ENCODE results near the gene NIPA2. TPM values are rescaled to one million over a fixed set of nuclear protein-coding genes. Genes with fewer than 3 reads are reported as not detected.

NIPA2 gene
- total and polyA plus RNA-seq, 2 of the 13 experiments (the other 11 are each of a cell fraction or from before 2014, with no cell fraction given), result 29.0 to 56.2 TPM

GRCh38 chr15:22872936-22873701 lies 34.7 kb downstream of the NIPA2 start:
- intact Hi-C loops (cut with micrococcal nuclease; ENCODE audit: unreplicated experiment), result no loop called here
- CTCF ChIA-PET (ENCODE audit: low intra/inter-chr PET ratio, low total read pairs), result no interaction called here
- H3K27ac ChIP-seq (ENCODE audit: extremely low read length, insufficient read depth, low read length), result no peak overlapping the region
- H3K79me2 ChIP-seq (ENCODE audit: insufficient read depth, low read length), result no peaks in the 10 kb centered on the region
- in situ Hi-C loops (cut with HindIII; ENCODE audit: extremely low pct_ligation_motif_present, low pct_unique_long_range_greater_than_20kb), result no loop called here
- no peaks in the 10 kb centered on the region for H3K27me3 ChIP-seq (ENCODE audit: control insufficient read depth in 1 of 2, insufficient read depth in 2 of 2, low read length in 2 of 2)
- no TSS peak for BruUV-seq (replicated peaks)
- TF ChIP-seq ARID2 (CRISPR knock-in tag; IDR thresholded peaks at IDR 0.05; ENCODE audit: borderline replicate concordance) (no peak), PHF21A (CRISPR knock-in tag; IDR thresholded peaks at IDR 0.05) (no peak), LCORL (IDR thresholded peaks at IDR 0.05) (no peak), LCORL (CRISPR knock-in tag; IDR thresholded peaks at IDR 0.05) (no peak), MAFF (IDR thresholded peaks at IDR 0.05; ENCODE audit: low read depth, low read length) (peak; percentile 12; the same call in 1 of the 2 replicates), ZNF607 (CRISPR knock-in tag; IDR thresholded peaks at IDR 0.05; ENCODE audit: borderline replicate concordance) (no peak), MEF2D (CRISPR knock-in tag; IDR thresholded peaks at IDR 0.05) (no peak), MAFK (conservative IDR thresholded peaks at IDR 0.05 in 1 of 2, IDR thresholded peaks at IDR 0.05 in 1 of 2; ENCODE audit: low read length in 2 of 2) (peak in 1 of 2 experiments; percentile 63; a peak in 3 of 4 replicates), HHEX (CRISPR knock-in tag; IDR thresholded peaks at IDR 0.05) (no peak)
- TF ChIP-seq, protein P1, sequence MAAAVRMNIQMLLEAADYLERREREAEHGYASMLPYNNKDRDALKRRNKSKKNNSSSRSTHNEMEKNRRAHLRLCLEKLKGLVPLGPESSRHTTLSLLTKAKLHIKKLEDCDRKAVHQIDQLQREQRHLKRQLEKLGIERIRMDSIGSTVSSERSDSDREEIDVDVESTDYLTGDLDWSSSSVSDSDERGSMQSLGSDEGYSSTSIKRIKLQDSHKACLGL (CRISPR knock-in tag; IDR thresholded peaks at IDR 0.05), result no peak
- TF ChIP-seq, protein P2, sequence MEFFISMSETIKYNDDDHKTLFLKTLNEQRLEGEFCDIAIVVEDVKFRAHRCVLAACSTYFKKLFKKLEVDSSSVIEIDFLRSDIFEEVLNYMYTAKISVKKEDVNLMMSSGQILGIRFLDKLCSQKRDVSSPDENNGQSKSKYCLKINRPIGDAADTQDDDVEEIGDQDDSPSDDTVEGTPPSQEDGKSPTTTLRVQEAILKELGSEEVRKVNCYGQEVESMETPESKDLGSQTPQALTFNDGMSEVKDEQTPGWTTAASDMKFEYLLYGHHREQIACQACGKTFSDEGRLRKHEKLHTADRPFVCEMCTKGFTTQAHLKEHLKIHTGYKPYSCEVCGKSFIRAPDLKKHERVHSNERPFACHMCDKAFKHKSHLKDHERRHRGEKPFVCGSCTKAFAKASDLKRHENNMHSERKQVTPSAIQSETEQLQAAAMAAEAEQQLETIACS (CRISPR knock-in tag; IDR thresholded peaks at IDR 0.05), result no peak
- TF ChIP-seq, protein P3, sequence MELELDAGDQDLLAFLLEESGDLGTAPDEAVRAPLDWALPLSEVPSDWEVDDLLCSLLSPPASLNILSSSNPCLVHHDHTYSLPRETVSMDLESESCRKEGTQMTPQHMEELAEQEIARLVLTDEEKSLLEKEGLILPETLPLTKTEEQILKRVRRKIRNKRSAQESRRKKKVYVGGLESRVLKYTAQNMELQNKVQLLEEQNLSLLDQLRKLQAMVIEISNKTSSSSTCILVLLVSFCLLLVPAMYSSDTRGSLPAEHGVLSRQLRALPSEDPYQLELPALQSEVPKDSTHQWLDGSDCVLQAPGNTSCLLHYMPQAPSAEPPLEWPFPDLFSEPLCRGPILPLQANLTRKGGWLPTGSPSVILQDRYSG (CRISPR knock-in tag; IDR thresholded peaks at IDR 0.05), result no peak
- FAIRE-seq, result no peak
- peaks cover 31 to 60% of the 10 kb centered on the region in 2 experiments; a peak in 4 of 5 replicates for H3K36me3 ChIP-seq (replicated peaks in 1 of 2; ENCODE audit: control insufficient read depth in 1 of 2, insufficient read depth in 2 of 2, low read length in 2 of 2)
- 96% methylated on average over 17 of the region's 17 CpGs for WGBS (ENCODE audit: low lambda C conversion rate)
- H4K20me1 ChIP-seq (ENCODE audit: insufficient read depth, low read length), result no peaks in the 10 kb centered on the region
- no peak for DNase-seq (ENCODE audit: low spot score)
- no peaks in the 10 kb centered on the region for H3K4me1 ChIP-seq (ENCODE audit: insufficient read depth, low read length)
- H2AFZ ChIP-seq (ENCODE audit: low read length), result no peak overlapping the region
- POLR2A ChIA-PET, result no interaction called here
- H3K9me3 ChIP-seq (ENCODE audit: low read length), result no peaks in the 10 kb centered on the region
- no peak; the same call in 2 of the 3 replicates for ATAC-seq
- no peak overlapping the region for H3K4me2 ChIP-seq (ENCODE audit: low read depth, low read length)
- H3K9ac ChIP-seq (ENCODE audit: insufficient read depth, low read depth, low read length), result no peak overlapping the region
- no peak overlapping the region for H3K4me3 ChIP-seq (replicated peaks in 1 of 3; ENCODE audit: insufficient read depth in 1 of 3, low read depth in 2 of 3, low read length in 3 of 3)
